ENCODE measurements around the gene LSM3. TPM values are rescaled to one million over a fixed set of nuclear protein-coding genes. Genes with fewer than 3 reads are reported as not detected.

The LSM3 gene
- total RNA-seq, 1 experiment from 2014 or later: 17.4 TPM

GRCh38 chr3:14248849-14249523 lies 70.4 kb downstream of the LSM3 start:
- Histone ChIP-seq H2AFZ (ENCODE audit: low read depth, low read length, poor library complexity, severe bottlenecking) (no peak overlapping the region), H4K20me1 (ENCODE audit: insufficient read depth) (no peaks in the 10 kb centered on the region), H3K9me2 (ENCODE audit: insufficient read depth) (no peaks in the 10 kb centered on the region), H3K79me2 (ENCODE audit: insufficient read depth, low read length) (no peaks in the 10 kb centered on the region), H3K27ac (ENCODE audit: low read depth, low read length) (no peak overlapping the region), H3K27me3 (ENCODE audit: insufficient read depth, low read length) (no peaks in the 10 kb centered on the region; the same call in 1 of the 2 replicates), H3K9me3 (ENCODE audit: control insufficient read depth in 1 of 2, insufficient read depth in 1 of 2, low read depth in 1 of 2, low read length in 2 of 2) (no peaks in the 10 kb centered on the region), H3K4me3 (replicated peaks in 1 of 2; ENCODE audit: low read depth in 1 of 2, low read length in 2 of 2) (no peak overlapping the region), H3K36me3 (ENCODE audit: control insufficient read depth in 1 of 2, insufficient read depth in 2 of 2, low read length in 2 of 2) (no peaks in the 10 kb centered on the region), H3K4me1 (ENCODE audit: control insufficient read depth in 1 of 2, insufficient read depth in 2 of 2, low read length in 2 of 2) (peaks cover 0 to 7% of the 10 kb centered on the region in 2 experiments; a peak in 1 of 4 replicates), H3K9ac (ENCODE audit: low read length) (no peak overlapping the region), H3K4me2 (ENCODE audit: low read length) (no peak overlapping the region)
- intact Hi-C loops (cut with micrococcal nuclease): no loop called here
- ChIA-PET POLR2A (no interaction called here), RAD21 (ENCODE audit: low non-redundant PET in 1 of 2, low total read pairs in 2 of 2, uncharacterized antibody in 2 of 2, unreplicated experiment in 2 of 2) (no interaction called here), CTCF (no interaction called here)
- no TSS peak for BruUV-seq (replicated peaks)
- ATAC-seq (no peak), DNase-seq (ENCODE audit: low read depth, low spot score) (no peak)
- TF ChIP-seq SIN3A (IDR thresholded peaks at IDR 0.05; ENCODE audit: low read depth) (no peak), REST (IDR thresholded peaks at IDR 0.05; ENCODE audit: low read depth) (no peak), EZH2 (IDR thresholded peaks at IDR 0.05) (no peak), ZNF274 (IDR thresholded peaks at IDR 0.05; ENCODE audit: low read depth, low read length) (no peak), ELF1 (IDR thresholded peaks at IDR 0.05; ENCODE audit: borderline replicate concordance, low read depth) (no peak), POLR2AphosphoS5 (IDR thresholded peaks at IDR 0.05; ENCODE audit: low read depth, low read length) (no peak), EGR1 (IDR thresholded peaks at IDR 0.05; ENCODE audit: low read depth) (no peak)
- TF ChIP-seq, protein P1, sequence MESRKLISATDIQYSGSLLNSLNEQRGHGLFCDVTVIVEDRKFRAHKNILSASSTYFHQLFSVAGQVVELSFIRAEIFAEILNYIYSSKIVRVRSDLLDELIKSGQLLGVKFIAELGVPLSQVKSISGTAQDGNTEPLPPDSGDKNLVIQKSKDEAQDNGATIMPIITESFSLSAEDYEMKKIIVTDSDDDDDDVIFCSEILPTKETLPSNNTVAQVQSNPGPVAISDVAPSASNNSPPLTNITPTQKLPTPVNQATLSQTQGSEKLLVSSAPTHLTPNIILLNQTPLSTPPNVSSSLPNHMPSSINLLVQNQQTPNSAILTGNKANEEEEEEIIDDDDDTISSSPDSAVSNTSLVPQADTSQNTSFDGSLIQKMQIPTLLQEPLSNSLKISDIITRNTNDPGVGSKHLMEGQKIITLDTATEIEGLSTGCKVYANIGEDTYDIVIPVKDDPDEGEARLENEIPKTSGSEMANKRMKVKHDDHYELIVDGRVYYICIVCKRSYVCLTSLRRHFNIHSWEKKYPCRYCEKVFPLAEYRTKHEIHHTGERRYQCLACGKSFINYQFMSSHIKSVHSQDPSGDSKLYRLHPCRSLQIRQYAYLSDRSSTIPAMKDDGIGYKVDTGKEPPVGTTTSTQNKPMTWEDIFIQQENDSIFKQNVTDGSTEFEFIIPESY (IDR thresholded peaks at IDR 0.05; ENCODE audit: extremely low read depth, insufficient replicate concordance, low read length): no peak

Other genes starting within 250 kb of the LSM3 start
- gene CHCHD4, start 53.9 kb upstream of the LSM3 start, total RNA-seq (2021; ENCODE audit: unreplicated experiment): 24.6 TPM
- gene TMEM43, start 53.8 kb upstream of the LSM3 start, total RNA-seq (2021; ENCODE audit: unreplicated experiment): 32.4 TPM
- gene XPC, start 216 bp upstream of the LSM3 start, total RNA-seq (2021; ENCODE audit: unreplicated experiment): 29.5 TPM
- gene SLC6A6, start 223.8 kb downstream of the LSM3 start, total RNA-seq (2021; ENCODE audit: unreplicated experiment): 36.3 TPM

All from HCT116 (cell line).